Measurements from ENCODE around the gene ISOC1.

GRCh38 chr5:129107637-129108036 is 13.1 kb downstream of the ISOC1 start:
- TF ChIP-seq POLR2A (IDR thresholded peaks at IDR 0.05; ENCODE audit: low read depth, low read length), result no peak
- TF ChIP-seq POLR2AphosphoS5 (IDR thresholded peaks at IDR 0.05; ENCODE audit: low read depth, low read length), result no peak
- TF ChIP-seq TAF1 (IDR thresholded peaks at IDR 0.05; ENCODE audit: borderline replicate concordance, low read depth, low read length), result no peak
